KOPT-K1 (cell line): ENCODE results near the gene VRK3.
"Not testable (repeated sequence)": the region's sequence is repeated elsewhere in the genome, so short reads cannot be mapped to it uniquely, and the experiment has no call there.

Experiments
- H3K27ac ChIP-seq: fragments of 200-600 bp; sonication (generic); 2 replicates; pipeline ENCODE4 v1.5.1; 2016; ENCODE audit warnings: antibody characterized with exemption, mild to moderate bottlenecking, low read depth, low read length; ENCODE audit not compliant: poor library complexity, severe bottlenecking
- H3K36me3 ChIP-seq: fragments of 200-600 bp; sonication (generic); 2 replicates; pipeline ENCODE4 v1.5.1; 2017; ENCODE audit warnings: antibody characterized with exemption, mild to moderate bottlenecking, low read length, moderate library complexity; ENCODE audit not compliant: insufficient read depth
- H3K9me3 ChIP-seq: fragments of 200-600 bp; sonication (generic); 2 replicates; pipeline ENCODE4 v1.5.1; 2017; ENCODE audit warnings: antibody characterized with exemption, low read length, mild to moderate bottlenecking; ENCODE audit not compliant: insufficient read depth, poor library complexity, severe bottlenecking

The VRK3 gene

DNA sequence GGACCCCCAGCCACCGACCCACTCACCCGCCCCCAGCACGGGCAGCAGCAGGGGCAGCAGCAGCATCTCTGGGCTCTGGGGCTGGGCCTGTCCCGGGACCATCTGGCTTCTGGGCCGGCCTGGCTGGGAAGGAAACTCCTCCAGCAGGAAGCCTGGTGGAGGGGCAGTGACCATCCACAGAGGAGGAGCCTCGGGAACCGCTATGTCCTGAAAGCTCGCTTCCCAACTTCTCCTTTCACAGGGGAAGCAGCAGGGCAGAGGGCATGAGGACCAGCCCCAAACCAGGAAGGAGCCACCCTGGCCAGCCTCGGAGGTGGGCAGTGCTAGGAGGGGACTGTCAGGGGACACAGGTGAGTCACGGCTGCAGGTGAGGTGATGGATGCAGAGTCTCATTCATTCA lies 64.2 kb downstream of the VRK3 start, which contains the start of gene SIGLEC11:
SIGLEC11 (minus strand) TSS at position 193 of the 400 bp plus-strand sequence; CDS start at position 102, 91 bp downstream.
- H3K9me3 ChIP-seq, H3K27ac ChIP-seq, H3K36me3 ChIP-seq: not testable (repeated sequence)

- not testable (repeated sequence) for H3K27ac ChIP-seq, H3K9me3 ChIP-seq, H3K36me3 ChIP-seq
Observed at GRCh38 chr19:49959892-49960291, 65.3 kb downstream of the VRK3 start.

- H3K27ac ChIP-seq, H3K9me3 ChIP-seq, H3K36me3 ChIP-seq: not testable (repeated sequence)
Observed at GRCh38 chr19:49958596-49958995, 66.6 kb downstream of the VRK3 start.

GRCh38 chr19:49958144-49958543 lies 67.0 kb downstream of the VRK3 start:
- H3K27ac ChIP-seq, H3K36me3 ChIP-seq, H3K9me3 ChIP-seq: not testable (repeated sequence)

DNA sequence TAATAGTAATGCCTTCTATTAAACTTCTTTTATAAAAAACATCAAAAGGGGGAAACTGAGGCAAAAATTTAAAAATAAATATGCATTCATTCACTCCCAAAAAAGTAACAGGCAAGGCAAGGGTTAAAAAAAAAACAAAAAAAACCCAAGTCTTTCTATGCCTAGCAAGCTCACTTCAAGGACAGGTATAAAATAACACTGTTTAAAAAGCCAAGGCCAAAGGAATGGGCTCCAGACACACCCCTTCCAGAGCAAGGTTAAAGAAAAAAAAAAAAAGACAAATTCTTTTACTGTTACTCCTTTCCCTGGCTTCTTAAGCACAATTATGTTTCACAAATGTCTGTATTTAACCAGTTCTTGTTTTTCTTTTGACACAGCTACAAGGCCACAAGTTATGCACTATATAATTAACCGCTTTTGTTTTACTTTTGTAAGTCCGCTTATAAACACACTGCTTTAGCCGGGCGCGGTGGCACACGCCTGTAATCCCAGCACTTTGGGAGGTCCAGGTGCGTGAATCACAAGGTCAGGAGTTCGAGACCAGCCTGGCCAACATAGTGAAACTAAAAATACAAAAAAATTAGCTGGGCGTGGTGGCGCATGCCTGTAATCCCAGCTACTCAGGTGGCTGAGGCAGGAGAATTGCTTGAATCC lies 67.8 kb downstream of the VRK3 start:
- no peaks in the 10 kb centered on the region for H3K9me3 ChIP-seq
- no peaks in the 10 kb centered on the region for H3K36me3 ChIP-seq

GRCh38 chr19:49956115-49956495 lies 69.1 kb downstream of the VRK3 start:
- Histone ChIP-seq H3K27ac (no peak overlapping the region), H3K9me3 (no peaks in the 10 kb centered on the region), H3K36me3 (no peaks in the 10 kb centered on the region)

More for the DNA sequence above, 67.8 kb downstream of the VRK3 start:
- H3K27ac ChIP-seq: no peak overlapping the region

DNA sequence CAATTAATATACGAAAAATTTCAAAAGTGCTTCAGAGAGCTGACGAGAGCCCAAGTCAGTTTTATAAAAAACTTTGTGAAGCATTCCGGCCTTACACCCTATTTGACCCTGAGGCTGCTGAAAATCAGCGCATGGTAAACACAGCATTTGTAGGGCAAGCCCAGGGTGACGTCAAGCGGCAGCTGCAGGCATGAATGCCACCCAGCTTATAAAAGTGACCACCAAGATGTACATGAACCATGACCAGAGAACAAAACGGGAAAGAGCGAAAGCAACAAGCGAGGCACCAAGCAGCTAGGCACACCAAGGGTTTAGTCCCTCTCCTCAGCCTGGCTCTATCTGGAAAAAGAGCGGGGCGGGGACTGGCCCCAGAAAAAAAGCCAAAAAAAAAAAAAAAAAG lies 70.2 kb downstream of the VRK3 start:
- H3K9me3 ChIP-seq: no peaks in the 10 kb centered on the region
- H3K36me3 ChIP-seq: no peaks in the 10 kb centered on the region
- H3K27ac ChIP-seq: no peak overlapping the region

DNA sequence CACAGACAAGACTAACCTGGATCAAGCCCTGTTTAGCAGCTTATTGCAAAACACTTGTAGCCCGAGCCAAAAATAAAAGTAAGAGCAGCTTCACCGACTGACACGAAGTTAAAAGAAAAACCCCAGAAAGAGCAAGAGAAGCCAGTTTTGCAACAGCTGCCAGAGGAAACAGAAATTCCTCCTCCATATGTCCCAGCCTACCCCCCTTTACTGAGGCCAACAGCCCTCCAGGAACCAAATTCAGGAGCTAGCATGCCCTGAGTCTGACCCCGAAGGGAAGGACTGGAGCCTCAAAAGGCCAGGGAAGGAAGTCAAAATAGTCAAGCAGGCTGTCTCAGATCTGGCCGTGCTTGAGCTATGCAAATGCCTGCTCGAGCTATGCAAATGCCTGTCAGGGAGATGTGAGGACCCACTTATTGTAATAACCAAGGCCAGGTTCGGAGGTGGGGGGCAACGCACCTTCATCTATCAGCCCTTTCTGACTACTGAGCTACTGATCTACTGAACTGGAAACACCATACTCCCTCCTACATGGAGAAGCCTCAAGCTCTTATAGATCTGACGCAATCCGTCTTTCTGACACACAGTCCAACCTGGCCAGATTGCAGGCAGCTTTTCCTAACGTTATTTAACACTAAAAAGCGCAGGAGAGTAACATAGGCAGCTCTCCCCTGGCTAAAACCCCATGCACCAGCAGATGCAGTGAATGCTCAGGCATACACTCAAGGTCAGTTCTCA lies 70.9 kb downstream of the VRK3 start:
- Histone ChIP-seq H3K9me3 (no peaks in the 10 kb centered on the region), H3K36me3 (no peaks in the 10 kb centered on the region), H3K27ac (no peak overlapping the region)

GRCh38 chr19:49953416-49953815 lies 71.8 kb downstream of the VRK3 start:
- H3K27ac ChIP-seq: no peak overlapping the region
- H3K9me3 ChIP-seq: no peaks in the 10 kb centered on the region
- H3K36me3 ChIP-seq: no peaks in the 10 kb centered on the region

DNA sequence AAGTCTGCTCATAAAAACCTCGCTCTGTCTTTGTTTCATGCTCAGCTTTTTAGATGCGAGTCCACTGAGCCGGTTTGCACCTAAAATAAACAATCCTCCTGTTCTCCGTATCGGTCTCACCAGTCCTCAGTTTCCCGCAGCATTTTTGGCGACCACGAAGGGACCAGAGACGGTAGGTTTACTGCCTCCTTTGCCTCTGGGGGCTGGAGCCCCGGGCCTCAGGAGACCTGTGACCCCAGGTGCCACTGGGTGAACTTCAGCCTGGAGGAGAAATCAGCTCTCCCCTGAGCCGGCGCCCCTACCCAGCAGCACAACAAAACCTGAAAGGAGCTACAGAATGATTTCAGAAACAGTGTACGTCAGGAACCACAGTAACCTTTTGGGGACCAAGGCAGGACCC lies 72.3 kb downstream of the VRK3 start:
- H3K36me3 ChIP-seq: no peaks in the 10 kb centered on the region
- H3K9me3 ChIP-seq: no peaks in the 10 kb centered on the region
- H3K27ac ChIP-seq: no peak overlapping the region

GRCh38 chr19:49952479-49952836 lies 72.7 kb downstream of the VRK3 start:
- Histone ChIP-seq H3K27ac (no peak overlapping the region), H3K36me3 (no peaks in the 10 kb centered on the region), H3K9me3 (no peaks in the 10 kb centered on the region)

DNA sequence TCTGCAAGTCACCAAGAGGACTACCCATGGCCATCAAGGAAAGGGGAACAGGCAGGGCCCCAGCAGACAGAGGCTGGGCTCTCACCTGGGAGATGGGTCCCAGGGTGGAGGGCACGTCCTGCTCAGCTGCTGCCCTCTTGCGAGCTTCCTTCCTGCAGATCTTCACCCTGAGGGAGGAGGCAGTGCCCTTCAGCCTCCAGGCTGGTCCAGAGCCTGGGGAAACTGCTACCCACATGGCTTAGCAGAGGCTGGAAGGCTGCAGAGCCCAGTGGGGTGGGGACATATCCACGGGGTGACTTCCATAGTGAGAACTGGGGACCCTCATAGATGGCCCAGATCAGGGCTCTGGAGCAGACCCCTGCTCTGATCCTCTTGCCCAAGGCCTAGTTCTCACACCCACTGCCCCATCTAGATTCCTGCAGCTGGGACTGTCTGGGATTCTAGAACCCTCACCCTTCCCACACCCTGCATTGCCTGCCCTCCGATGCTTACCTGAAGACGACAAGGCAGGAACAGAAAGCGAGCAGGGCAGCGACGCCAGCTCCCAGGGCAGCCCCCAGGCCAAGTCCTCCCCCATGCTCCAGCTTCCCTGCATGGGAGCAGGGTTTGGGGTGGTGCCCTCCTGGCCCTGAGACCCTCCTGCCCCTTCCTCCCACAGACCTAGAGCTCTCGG lies 73.2 kb downstream of the VRK3 start:
- H3K36me3 ChIP-seq: no peaks in the 10 kb centered on the region
- no peak overlapping the region for H3K27ac ChIP-seq

GRCh38 chr19:49950956-49951526 lies 74.1 kb downstream of the VRK3 start:
- Histone ChIP-seq H3K36me3 (no peaks in the 10 kb centered on the region), H3K9me3 (no peaks in the 10 kb centered on the region), H3K27ac (no peak overlapping the region)

More for the DNA sequence above, 73.2 kb downstream of the VRK3 start:
- no peaks in the 10 kb centered on the region for H3K9me3 ChIP-seq

GRCh38 chr19:49950590-49950948 lies 74.6 kb downstream of the VRK3 start:
- no peaks in the 10 kb centered on the region for H3K36me3 ChIP-seq
- no peaks in the 10 kb centered on the region for H3K9me3 ChIP-seq
- H3K27ac ChIP-seq: no peak overlapping the region

DNA sequence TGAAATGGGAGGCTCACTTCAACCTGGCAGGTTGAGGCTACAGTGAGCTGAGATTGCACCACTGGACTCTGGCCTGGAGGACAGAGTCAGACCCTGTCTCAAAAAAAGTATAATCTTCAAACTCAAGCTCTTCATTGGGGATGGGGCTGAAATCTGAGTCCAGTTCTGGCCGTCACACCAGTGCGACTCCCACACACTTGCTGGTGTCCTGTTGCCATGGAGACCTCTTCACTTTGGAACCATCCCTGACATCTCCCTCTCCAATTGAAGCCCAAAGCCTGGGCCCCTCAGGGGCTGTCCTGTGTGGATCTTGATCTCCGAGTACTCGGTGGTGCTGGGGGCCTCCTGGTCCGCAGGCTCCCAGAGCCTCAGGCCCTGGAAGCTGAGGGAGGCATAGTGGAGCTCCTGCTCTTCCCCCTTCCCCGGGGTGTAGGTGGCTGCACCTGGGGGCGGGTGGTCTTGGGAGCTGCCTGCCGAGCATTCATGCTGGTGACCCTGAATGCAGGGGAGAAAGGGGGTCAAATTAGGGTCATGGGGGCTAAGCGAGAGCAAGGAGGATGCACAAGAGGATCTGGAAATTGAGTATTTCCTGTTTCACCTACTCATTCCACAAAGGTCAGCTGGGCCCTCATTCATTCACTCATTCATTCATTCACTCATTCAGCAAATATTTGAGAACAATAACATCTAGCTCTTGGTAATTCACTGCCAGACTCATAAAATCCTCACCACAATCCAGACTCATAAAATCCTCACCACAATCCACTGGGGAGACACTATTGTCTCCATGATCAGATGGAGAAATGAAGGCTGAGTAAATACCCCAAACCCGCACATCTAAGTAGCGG lies 75.2 kb downstream of the VRK3 start:
- Histone ChIP-seq H3K27ac (no peak overlapping the region), H3K9me3 (no peaks in the 10 kb centered on the region), H3K36me3 (no peaks in the 10 kb centered on the region)
